ENCODE data around the gene MCRIP2.

DNA sequence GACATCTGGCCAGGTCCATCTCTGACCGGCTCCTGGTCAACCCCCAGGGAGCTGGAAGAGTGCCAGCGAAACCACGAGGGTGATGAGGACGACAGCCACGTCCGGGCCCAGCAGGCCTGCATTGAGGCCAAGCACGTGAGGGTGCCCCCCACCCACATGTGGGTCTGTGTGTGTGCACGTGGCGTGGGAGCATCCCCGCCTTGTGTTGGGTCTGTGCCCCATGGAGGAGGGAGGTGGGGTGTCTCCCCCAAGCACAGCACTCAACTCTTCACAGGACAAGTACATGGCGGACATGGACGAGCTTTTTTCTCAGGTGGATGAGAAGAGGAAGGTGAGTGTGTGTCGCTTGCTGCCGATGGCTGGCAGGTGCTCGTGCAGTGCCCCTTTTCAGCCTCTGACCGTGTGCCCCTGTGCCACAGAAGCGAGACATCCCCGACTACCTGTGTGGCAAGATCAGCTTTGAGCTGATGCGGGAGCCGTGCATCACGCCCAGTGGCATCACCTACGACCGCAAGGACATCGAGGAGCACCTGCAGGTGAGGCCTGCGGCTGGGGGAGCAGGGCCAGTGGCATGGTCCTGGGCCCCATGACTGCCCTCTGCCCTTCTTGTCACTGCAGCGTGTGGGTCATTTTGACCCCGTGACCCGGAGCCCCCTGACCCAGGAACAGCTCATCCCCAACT, 40.3 kb downstream of the MCRIP2 start:
- TF ChIP-seq, protein P1, sequence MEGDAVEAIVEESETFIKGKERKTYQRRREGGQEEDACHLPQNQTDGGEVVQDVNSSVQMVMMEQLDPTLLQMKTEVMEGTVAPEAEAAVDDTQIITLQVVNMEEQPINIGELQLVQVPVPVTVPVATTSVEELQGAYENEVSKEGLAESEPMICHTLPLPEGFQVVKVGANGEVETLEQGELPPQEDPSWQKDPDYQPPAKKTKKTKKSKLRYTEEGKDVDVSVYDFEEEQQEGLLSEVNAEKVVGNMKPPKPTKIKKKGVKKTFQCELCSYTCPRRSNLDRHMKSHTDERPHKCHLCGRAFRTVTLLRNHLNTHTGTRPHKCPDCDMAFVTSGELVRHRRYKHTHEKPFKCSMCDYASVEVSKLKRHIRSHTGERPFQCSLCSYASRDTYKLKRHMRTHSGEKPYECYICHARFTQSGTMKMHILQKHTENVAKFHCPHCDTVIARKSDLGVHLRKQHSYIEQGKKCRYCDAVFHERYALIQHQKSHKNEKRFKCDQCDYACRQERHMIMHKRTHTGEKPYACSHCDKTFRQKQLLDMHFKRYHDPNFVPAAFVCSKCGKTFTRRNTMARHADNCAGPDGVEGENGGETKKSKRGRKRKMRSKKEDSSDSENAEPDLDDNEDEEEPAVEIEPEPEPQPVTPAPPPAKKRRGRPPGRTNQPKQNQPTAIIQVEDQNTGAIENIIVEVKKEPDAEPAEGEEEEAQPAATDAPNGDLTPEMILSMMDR (IDR thresholded peaks at IDR 0.05; ENCODE audit: low read depth, low read length, poor library complexity, severe bottlenecking): no peak
- TF ChIP-seq EZH2phosphoT487 (IDR thresholded peaks at IDR 0.05; ENCODE audit: borderline replicate concordance, low read length): no peak
